Thymus (tissue), 11 donors: ENCODE data around the gene SCN4B. TPM values are rescaled to one million over a fixed set of nuclear protein-coding genes. Genes with fewer than 3 reads are reported as not detected.

Experiments
- DNase-seq, 9 donors: peaks; one replicate each; pipeline ENCODE4 v3.0.0-alpha.2; 2013; ENCODE audit warnings: low spot score in 9 of 9, low read depth in 6 of 9, missing footprints in 1 of 9
- H3K27ac ChIP-seq, 2 donors: one replicate each; pipeline ENCODE4 v1.5.1; 2013; ENCODE audit warnings: control low read depth in 1 of 2, low read depth in 1 of 2, low read length in 1 of 2, mild to moderate bottlenecking in 1 of 2, moderate library complexity in 1 of 2
- H3K27me3 ChIP-seq, 2 donors: one replicate each; pipeline ENCODE4 v1.5.1; 2013; ENCODE audit warnings: low read length in 1 of 2; ENCODE audit not compliant: control insufficient read depth in 2 of 2, insufficient read depth in 1 of 2
- H3K36me3 ChIP-seq, 2 donors: one replicate each; pipeline ENCODE4 v1.5.1; 2013; ENCODE audit warnings: low read length in 1 of 2, mild to moderate bottlenecking in 1 of 2, moderate library complexity in 1 of 2; ENCODE audit not compliant: control insufficient read depth in 2 of 2, insufficient read depth in 2 of 2
- H3K4me1 ChIP-seq, 2 donors: one replicate each; pipeline ENCODE4 v1.5.1; 2013; ENCODE audit warnings: low read length in 2 of 2; ENCODE audit not compliant: control insufficient read depth in 2 of 2, insufficient read depth in 2 of 2
- H3K4me3 ChIP-seq, 2 donors: one replicate each; pipeline ENCODE4 v1.5.1; 2013; ENCODE audit warnings: low read length in 2 of 2, control low read depth in 1 of 2, mild to moderate bottlenecking in 1 of 2
- H3K9me3 ChIP-seq, 2 donors: one replicate each; pipeline ENCODE4 v1.5.1; 2013; ENCODE audit warnings: low read length in 1 of 2, mild to moderate bottlenecking in 1 of 2; ENCODE audit not compliant: control insufficient read depth in 2 of 2, insufficient read depth in 1 of 2
- WGBS: extraction: QIAGEN DNeasy Blood & Tissue Kit; methylation state at CpG from one replicate; pipeline ENCODE4 v1.1.7; 2013; 5-methylcytosine and 5-hydroxymethylcytosine counted together
- polyA plus RNA-seq: library from polyadenylated mRNA; stranded (reverse); fragments of 200-250 nt; gene quantifications from one replicate; pipeline ENCODE4 v1.2.3, GENCODE V29; 2013
- total RNA-seq: library from RNA; stranded (reverse); fragments of 120-200 nt; gene quantifications from one replicate; pipeline ENCODE4 v1.2.4, GENCODE V29; 2013
- donor health status: healthy.

The SCN4B gene
- total and polyA plus RNA-seq, 2 donors, result 1.3 to 2.1 TPM

GRCh38 chr11:118175993-118176777, 23.6 kb upstream of the SCN4B start, which contains the start of gene SCN2B:
Gene SCN2B (minus strand): TSS chr11:118176639. CDS start chr11:118176431, 208 bp downstream.
- H3K4me1 ChIP-seq, result peaks cover 10 to 35% of the 10 kb centered on the region in 2 donors
- no peaks in the 10 kb centered on the region for H3K9me3 ChIP-seq
- H3K4me3 ChIP-seq, result peak within 1 kb of the TSS in 1 of 2 donors; percentile 21
- H3K27ac ChIP-seq, result peak within 1 kb of the TSS in 1 of 2 donors; percentile 23
- peak in 1 of 9 donors; percentile 50 for DNase-seq
- WGBS, result 78% methylated on average over 14 of the region's 14 CpGs
- H3K27me3 ChIP-seq, result peaks cover 0 to 4% of the 10 kb centered on the region in 2 donors
- H3K36me3 ChIP-seq, result no peaks in the 10 kb centered on the region

GRCh38 chr11:118175031-118175992, 22.7 kb upstream of the SCN4B start:
- H3K27ac ChIP-seq, result peak overlapping the region in 1 of 2 donors; percentile 33
- DNase-seq, result no peak
- peaks cover 8 to 29% of the 10 kb centered on the region in 2 donors for H3K4me1 ChIP-seq
- peaks cover 0 to 13% of the 10 kb centered on the region in 2 donors for H3K27me3 ChIP-seq
- no peaks in the 10 kb centered on the region for H3K36me3 ChIP-seq
- no peaks in the 10 kb centered on the region for H3K9me3 ChIP-seq
- no peak overlapping the region for H3K4me3 ChIP-seq
- WGBS, result 90% methylated on average over 13 of the region's 13 CpGs

GRCh38 chr11:118174006-118174567, 21.5 kb upstream of the SCN4B start:
- Histone ChIP-seq H3K9me3 (no peaks in the 10 kb centered on the region), H3K36me3 (no peaks in the 10 kb centered on the region), H3K4me3 (no peak overlapping the region), H3K27me3 (peaks cover 0 to 23% of the 10 kb centered on the region in 2 donors), H3K4me1 (peaks cover 5 to 22% of the 10 kb centered on the region in 2 donors), H3K27ac (no peak overlapping the region)
- 97% methylated on average over 9 of the region's 9 CpGs for WGBS
- DNase-seq, result no peak

- Histone ChIP-seq H3K27me3 (peaks cover 0 to 35% of the 10 kb centered on the region in 2 donors), H3K4me1 (peaks cover 5 to 22% of the 10 kb centered on the region in 2 donors), H3K9me3 (no peaks in the 10 kb centered on the region), H3K36me3 (no peaks in the 10 kb centered on the region), H3K4me3 (no peak overlapping the region), H3K27ac (no peak overlapping the region)
- DNase-seq, result no peak
- WGBS, result 94% methylated on average over 9 of the region's 9 CpGs
These were observed 19.7 kb upstream of the SCN4B start for GRCh38 chr11:118172356-118172755.

GRCh38 chr11:118171269-118172062, 18.8 kb upstream of the SCN4B start:
- H3K4me1 ChIP-seq, result peaks cover 5 to 19% of the 10 kb centered on the region in 2 donors
- DNase-seq, result peak; percentile 46 to 86 (median 73)
- H3K9me3 ChIP-seq, result no peaks in the 10 kb centered on the region
- H3K27ac ChIP-seq, result no peak overlapping the region
- no peaks in the 10 kb centered on the region for H3K36me3 ChIP-seq
- no peak overlapping the region for H3K4me3 ChIP-seq
- H3K27me3 ChIP-seq, result peaks cover 0 to 38% of the 10 kb centered on the region in 2 donors
- 19% methylated on average over 29 of the region's 29 CpGs for WGBS

GRCh38 chr11:118170882-118171268, 18.3 kb upstream of the SCN4B start:
- Histone ChIP-seq H3K4me3 (no peak overlapping the region), H3K27ac (no peak overlapping the region), H3K4me1 (peaks cover 5 to 13% of the 10 kb centered on the region in 2 donors), H3K27me3 (peaks cover 0 to 38% of the 10 kb centered on the region in 2 donors), H3K36me3 (no peaks in the 10 kb centered on the region), H3K9me3 (no peaks in the 10 kb centered on the region)
- DNase-seq, result no peak
- 94% methylated on average over 8 of the region's 8 CpGs for WGBS

GRCh38 chr11:118170231-118170630, 17.6 kb upstream of the SCN4B start:
- WGBS, result 93% methylated on average over 9 of the region's 9 CpGs
- no peak for DNase-seq
- no peak overlapping the region for H3K4me3 ChIP-seq

More at GRCh38 chr11:118170231-118170630, 17.6 kb upstream of the SCN4B start:
- H3K27me3 ChIP-seq, result peaks cover 0 to 38% of the 10 kb centered on the region in 2 donors
- peaks cover 5 to 8% of the 10 kb centered on the region in 2 donors for H3K4me1 ChIP-seq
- no peak overlapping the region for H3K27ac ChIP-seq
- no peaks in the 10 kb centered on the region for H3K36me3 ChIP-seq
- H3K9me3 ChIP-seq, result no peaks in the 10 kb centered on the region
